ENCODE results near the gene STAP1.
"Not testable (repeated sequence)": the region's sequence is repeated elsewhere in the genome, so short reads cannot be mapped to it uniquely, and the experiment has no call there.

Gene STAP1

GRCh38 chr4:67531379-67531962, 27.1 kb upstream of the STAP1 start:
- peaks cover 26% of the 10 kb centered on the region for H3K36me3 ChIP-seq (ENCODE audit: insufficient read depth, insufficient read length, low read length)
- H3K9ac ChIP-seq (ENCODE audit: insufficient read length, low read depth): no peak overlapping the region
- H3K27me3 ChIP-seq (ENCODE audit: insufficient read depth, insufficient read length): no peaks in the 10 kb centered on the region
- H3K9me3 ChIP-seq (ENCODE audit: insufficient read depth, low read length): no peaks in the 10 kb centered on the region; the same call in 1 of the 2 replicates
- no peak overlapping the region for H3K4me3 ChIP-seq (ENCODE audit: insufficient read length, low read depth)
- no peak for DNase-seq (ENCODE audit: low read depth, low spot score)
- TF ChIP-seq ZNF274 (IDR thresholded peaks at IDR 0.05; ENCODE audit: low read depth, low read length) (no peak), YY1 (IDR thresholded peaks at IDR 0.05; ENCODE audit: insufficient read depth, insufficient read length) (no peak), SUZ12 (IDR thresholded peaks at IDR 0.05; ENCODE audit: extremely low read depth, insufficient read depth, insufficient read length) (no peak)
- no peaks in the 10 kb centered on the region for H3K4me1 ChIP-seq (ENCODE audit: insufficient read depth, insufficient read length)

- H3K9me3 ChIP-seq (ENCODE audit: insufficient read depth, low read length); H3K9ac ChIP-seq (ENCODE audit: insufficient read length, low read depth); H3K4me1 ChIP-seq (ENCODE audit: insufficient read depth, insufficient read length); H3K27me3 ChIP-seq (ENCODE audit: insufficient read depth, insufficient read length); H3K4me3 ChIP-seq (ENCODE audit: insufficient read length, low read depth); DNase-seq (ENCODE audit: low read depth, low spot score): not testable (repeated sequence)
- H3K36me3 ChIP-seq (ENCODE audit: insufficient read depth, insufficient read length, low read length): peaks cover 33% of the 10 kb centered on the region
Observed at GRCh38 chr4:67532397-67532796, 26.1 kb upstream of the STAP1 start.

- Histone ChIP-seq H3K36me3 (ENCODE audit: insufficient read depth, insufficient read length, low read length) (peaks cover 40% of the 10 kb centered on the region), H3K4me3 (ENCODE audit: insufficient read length, low read depth) (no peak overlapping the region), H3K27me3 (ENCODE audit: insufficient read depth, insufficient read length) (no peaks in the 10 kb centered on the region), H3K9ac (ENCODE audit: insufficient read length, low read depth) (no peak overlapping the region), H3K4me1 (ENCODE audit: insufficient read depth, insufficient read length) (no peaks in the 10 kb centered on the region), H3K9me3 (ENCODE audit: insufficient read depth, low read length) (no peaks in the 10 kb centered on the region; the same call in 1 of the 2 replicates)
- DNase-seq (ENCODE audit: low read depth, low spot score): no peak
- TF ChIP-seq ZNF274 (IDR thresholded peaks at IDR 0.05; ENCODE audit: low read depth, low read length) (no peak), YY1 (IDR thresholded peaks at IDR 0.05; ENCODE audit: insufficient read depth, insufficient read length) (no peak), SUZ12 (IDR thresholded peaks at IDR 0.05; ENCODE audit: extremely low read depth, insufficient read depth, insufficient read length) (no peak)
Observed at GRCh38 chr4:67533112-67533511, 25.4 kb upstream of the STAP1 start.

GRCh38 chr4:67535280-67535840, 23.2 kb upstream of the STAP1 start:
- TF ChIP-seq ZNF274 (IDR thresholded peaks at IDR 0.05; ENCODE audit: low read depth, low read length) (no peak), YY1 (IDR thresholded peaks at IDR 0.05; ENCODE audit: insufficient read depth, insufficient read length) (no peak), SUZ12 (IDR thresholded peaks at IDR 0.05; ENCODE audit: extremely low read depth, insufficient read depth, insufficient read length) (no peak)
- H3K4me1 ChIP-seq (ENCODE audit: insufficient read depth, insufficient read length): no peaks in the 10 kb centered on the region
- no peak overlapping the region for H3K4me3 ChIP-seq (ENCODE audit: insufficient read length, low read depth)
- no peak for DNase-seq (ENCODE audit: low read depth, low spot score)
- no peaks in the 10 kb centered on the region; the same call in 1 of the 2 replicates for H3K9me3 ChIP-seq (ENCODE audit: insufficient read depth, low read length)
- no peaks in the 10 kb centered on the region for H3K27me3 ChIP-seq (ENCODE audit: insufficient read depth, insufficient read length)
- H3K36me3 ChIP-seq (ENCODE audit: insufficient read depth, insufficient read length, low read length): peaks cover 56% of the 10 kb centered on the region
- no peak overlapping the region for H3K9ac ChIP-seq (ENCODE audit: insufficient read length, low read depth)

- no peak overlapping the region for H3K9ac ChIP-seq (ENCODE audit: insufficient read length, low read depth)
- peaks cover 56% of the 10 kb centered on the region for H3K36me3 ChIP-seq (ENCODE audit: insufficient read depth, insufficient read length, low read length)
- no peak overlapping the region for H3K4me3 ChIP-seq (ENCODE audit: insufficient read length, low read depth)
- H3K27me3 ChIP-seq (ENCODE audit: insufficient read depth, insufficient read length): no peaks in the 10 kb centered on the region
- TF ChIP-seq SUZ12 (IDR thresholded peaks at IDR 0.05; ENCODE audit: extremely low read depth, insufficient read depth, insufficient read length) (no peak), YY1 (IDR thresholded peaks at IDR 0.05; ENCODE audit: insufficient read depth, insufficient read length) (no peak), ZNF274 (IDR thresholded peaks at IDR 0.05; ENCODE audit: low read depth, low read length) (no peak)
- no peak for DNase-seq (ENCODE audit: low read depth, low spot score)
- H3K9me3 ChIP-seq (ENCODE audit: insufficient read depth, low read length): no peaks in the 10 kb centered on the region
- H3K4me1 ChIP-seq (ENCODE audit: insufficient read depth, insufficient read length): no peaks in the 10 kb centered on the region
Observed at GRCh38 chr4:67539830-67540229, 18.7 kb upstream of the STAP1 start.

- no peak for DNase-seq (ENCODE audit: low read depth, low spot score)
- no peaks in the 10 kb centered on the region for H3K27me3 ChIP-seq (ENCODE audit: insufficient read depth, insufficient read length)
- H3K9ac ChIP-seq (ENCODE audit: insufficient read length, low read depth): no peak overlapping the region
- H3K4me1 ChIP-seq (ENCODE audit: insufficient read depth, insufficient read length): no peaks in the 10 kb centered on the region
- peaks cover 51% of the 10 kb centered on the region for H3K36me3 ChIP-seq (ENCODE audit: insufficient read depth, insufficient read length, low read length)
- no peaks in the 10 kb centered on the region for H3K9me3 ChIP-seq (ENCODE audit: insufficient read depth, low read length)
- H3K4me3 ChIP-seq (ENCODE audit: insufficient read length, low read depth): no peak overlapping the region
- no peak for TF ChIP-seq ZNF274 (IDR thresholded peaks at IDR 0.05; ENCODE audit: low read depth, low read length)
- TF ChIP-seq SUZ12 (IDR thresholded peaks at IDR 0.05; ENCODE audit: extremely low read depth, insufficient read depth, insufficient read length): no peak
- TF ChIP-seq YY1 (IDR thresholded peaks at IDR 0.05; ENCODE audit: insufficient read depth, insufficient read length): no peak
Observed at GRCh38 chr4:67542076-67542475, 16.5 kb upstream of the STAP1 start.

- Histone ChIP-seq H3K4me1 (ENCODE audit: insufficient read depth, insufficient read length) (no peaks in the 10 kb centered on the region), H3K9me3 (ENCODE audit: insufficient read depth, low read length) (no peaks in the 10 kb centered on the region), H3K36me3 (ENCODE audit: insufficient read depth, insufficient read length, low read length) (peaks cover 22% of the 10 kb centered on the region), H3K4me3 (ENCODE audit: insufficient read length, low read depth) (peak within 1 kb of the TSS; percentile 80), H3K9ac (ENCODE audit: insufficient read length, low read depth) (peak within 1 kb of the TSS; percentile 85), H3K27me3 (ENCODE audit: insufficient read depth, insufficient read length) (no peaks in the 10 kb centered on the region)
- peak; percentile 93 for DNase-seq (ENCODE audit: low read depth, low spot score)
- TF ChIP-seq ZNF274 (IDR thresholded peaks at IDR 0.05; ENCODE audit: low read depth, low read length) (no peak), YY1 (IDR thresholded peaks at IDR 0.05; ENCODE audit: insufficient read depth, insufficient read length) (no peak), SUZ12 (IDR thresholded peaks at IDR 0.05; ENCODE audit: extremely low read depth, insufficient read depth, insufficient read length) (no peak)
Observed at GRCh38 chr4:67545199-67546003, 13.1 kb upstream of the STAP1 start, which contains the start of gene CENPC. TSS of gene CENPC (minus strand) at chr4:67545503. CDS start at chr4:67545355, 148 bp downstream.

Data from NT2/D1 (cell line).